Ovary (tissue), 9 donors: ENCODE measurements around the gene DOCK4. TPM values are rescaled to one million over a fixed set of nuclear protein-coding genes. Genes with fewer than 3 reads are reported as not detected.

Source experiments
- DNase-seq, 5 donors: peaks; one replicate each; pipeline ENCODE4 v3.0.0-alpha.2; 2019 to 2020
- H3K27ac ChIP-seq, 2 donors: fragments of 200-600 bp; one replicate each; pipeline versions ENCODE4 v1.5.1 to v1.8.0; 2019 to 2022
- H3K27me3 ChIP-seq: fragments of 200-600 bp; one replicate; pipeline ENCODE4 v1.8.0; 2022
- H3K36me3 ChIP-seq: fragments of 200-600 bp; sonication (generic); one replicate; pipeline ENCODE4 v1.5.1; 2019
- H3K4me1 ChIP-seq: one replicate; pipeline ENCODE4 v1.8.1; 2013; ENCODE audit warnings: mild to moderate bottlenecking, moderate library complexity; ENCODE audit not compliant: insufficient read depth
- H3K4me3 ChIP-seq: fragments of 200-600 bp; sonication (generic); one replicate; pipeline ENCODE4 v1.5.1; 2017
- H3K9me3 ChIP-seq, 2 donors: fragments of 200-600 bp in 1 of 2; sonication (generic) in 1 of 2; one replicate each; pipeline versions ENCODE4 v1.5.1 to v1.8.1; 2013 to 2019; ENCODE audit warnings: mild to moderate bottlenecking in 1 of 2, moderate library complexity in 1 of 2
- CTCF ChIP-seq, 3 donors: fragments of 450-650 bp in 2 of 3; fragments of 200-600 bp in 1 of 3; IDR thresholded peaks; one replicate each; pipeline versions ENCODE4 v1.5.1 to v1.8.0; 2016 to 2022; ENCODE audit warnings: antibody characterized with exemption in 3 of 3, mild to moderate bottlenecking in 1 of 3
- EP300 ChIP-seq: sonication (generic); formaldehyde crosslinking; IDR thresholded peaks from one replicate; pipeline ENCODE4 v1.6.1; 2017; ENCODE audit warnings: antibody characterized with exemption
- POLR2A ChIP-seq: fragments of 450-650 bp; IDR thresholded peaks from one replicate; pipeline ENCODE4 v1.6.1; 2017; ENCODE audit warnings: antibody characterized with exemption, mild to moderate bottlenecking, moderate library complexity
- WGBS, 3 donors: extraction: QIAGEN DNeasy Blood & Tissue Kit in 1 of 3; methylation state at CpG; one replicate each; pipeline versions ENCODE4 v1.1.5 to v1.1.7; 2013 to 2017; 5-methylcytosine and 5-hydroxymethylcytosine counted together
- intact Hi-C, 4 donors: fragments of 100-400 bp; cut with DNase I; formaldehyde crosslinking; loops; one replicate each; pipeline versions ENCODE4 v1.11.0 to v1.15.1; 2022 to 2023
- polyA plus RNA-seq, 2 donors: library from polyadenylated mRNA; stranded (reverse); fragments of 200-250 nt in 1 of 2; fragments of 350-450 nt in 1 of 2; fragmentation: Illumina TruSeq in 1 of 2; extraction: RNeasy Lipid Tissue Mini Kit (QIAGEN cat#74804) in 1 of 2; gene quantifications; one replicate each; pipeline ENCODE4 v1.2.3, GENCODE V29; 2013 to 2014
- total RNA-seq, 7 donors: library from RNA; depleted of rRNA in 2 of 7; stranded (reverse); fragments of >200 nt in 2 of 7; fragmentation: NEBNext Ultra II Directional in 3 of 7; extraction: Animal tissue kit (Norgen Biotek cat#: 25700) in 3 of 7; gene quantifications; one replicate each; pipeline versions ENCODE4 v1.1.0 to v1.2.4, GENCODE V29; 2016 to 2023
- donor health status: DM: no; HTN: no; CAD: no; lungs with moderate emphysema.
- donor health status: DM: no; HTN: no; CAD: no.
- donor health status: Bipolar disorder and iron deficiency.
- donor health status: DM: yes; HTN: yes; CAD: no.
- donor health status: DM: no; HTN: no; CAD: no.
- donor health status: DM: yes; HTN: yes; CAD: no.

The DOCK4 gene
- total and polyA plus RNA-seq, 9 donors: 9.5 to 39.7 (median 27.3) TPM

- TF ChIP-seq EP300: no peak
- TF ChIP-seq CTCF (IDR thresholded peaks at IDR 0.05): no peak
- no peak for TF ChIP-seq POLR2A
- WGBS, 3 donors: 17 to 25% (median 20%) methylated on average over 2 of the region's 2 CpGs
- peak overlapping the region in 1 of 2 donors; percentile 57 for H3K27ac ChIP-seq
These were observed 332.1 kb downstream of the DOCK4 start for GRCh38 chr7:111873963-111874690.

GRCh38 chr7:111873326-111873646 lies 332.9 kb downstream of the DOCK4 start:
- no peak for DNase-seq
- WGBS, 3 donors: 72 to 86% (median 83%) methylated on average over 8 of the region's 8 CpGs
- TF ChIP-seq CTCF (IDR thresholded peaks at IDR 0.05) (no peak), EP300 (no peak), POLR2A (no peak)
- intact Hi-C loops: no loop called here
- peak overlapping the region in 1 of 2 donors; percentile 57 for H3K27ac ChIP-seq
- H3K36me3 ChIP-seq: no peaks in the 10 kb centered on the region
- H3K4me3 ChIP-seq: no peak overlapping the region
- peaks cover 18% of the 10 kb centered on the region for H3K4me1 ChIP-seq
- no peaks in the 10 kb centered on the region for H3K27me3 ChIP-seq
- no peaks in the 10 kb centered on the region for H3K9me3 ChIP-seq

More at GRCh38 chr7:111873963-111874690, 332.1 kb downstream of the DOCK4 start:
- H3K36me3 ChIP-seq: no peaks in the 10 kb centered on the region
- H3K27me3 ChIP-seq: no peaks in the 10 kb centered on the region
- intact Hi-C loops: no loop called here
- no peak for DNase-seq
- H3K4me3 ChIP-seq: no peak overlapping the region
- no peaks in the 10 kb centered on the region for H3K9me3 ChIP-seq
- peaks cover 18% of the 10 kb centered on the region for H3K4me1 ChIP-seq

GRCh38 chr7:111872450-111873325 lies 333.5 kb downstream of the DOCK4 start:
- TF ChIP-seq POLR2A (no peak), CTCF (IDR thresholded peaks at IDR 0.05) (no peak), EP300 (no peak)

GRCh38 chr7:111871283-111871682 lies 334.9 kb downstream of the DOCK4 start:
- Histone ChIP-seq H3K27ac (no peak overlapping the region), H3K4me1 (peaks cover 22% of the 10 kb centered on the region), H3K4me3 (no peak overlapping the region), H3K27me3 (no peaks in the 10 kb centered on the region), H3K9me3 (no peaks in the 10 kb centered on the region), H3K36me3 (no peaks in the 10 kb centered on the region)
- TF ChIP-seq EP300 (no peak), POLR2A (no peak), CTCF (IDR thresholded peaks at IDR 0.05) (no peak)
- 19 to 50% (median 23%) methylated on average over 1 of the region's 1 CpG for WGBS, 3 donors
- no peak for DNase-seq
- intact Hi-C loops: no loop called here

More at GRCh38 chr7:111872450-111873325, 333.5 kb downstream of the DOCK4 start:
- Histone ChIP-seq H3K27ac (peak overlapping the region in 1 of 2 donors; percentile 57), H3K4me3 (no peak overlapping the region), H3K9me3 (no peaks in the 10 kb centered on the region), H3K36me3 (no peaks in the 10 kb centered on the region), H3K27me3 (no peaks in the 10 kb centered on the region), H3K4me1 (peaks cover 18% of the 10 kb centered on the region)
- intact Hi-C loops: no loop called here
- 76 to 85% (median 79%) methylated on average over 4 of the region's 4 CpGs for WGBS, 3 donors
- DNase-seq: no peak
